Suppressor macrophage treated with lipopolysaccharide for 4 hours (primary cell): ENCODE data around the gene SDK1.
"Not testable (repeated sequence)": the region's sequence is repeated elsewhere in the genome, so short reads cannot be mapped to it uniquely, and the experiment has no call there.

Source experiments
- DNase-seq: peaks from one replicate; pipeline ENCODE4 v3.0.0-alpha.2; 2020

SDK1 gene

DNA sequence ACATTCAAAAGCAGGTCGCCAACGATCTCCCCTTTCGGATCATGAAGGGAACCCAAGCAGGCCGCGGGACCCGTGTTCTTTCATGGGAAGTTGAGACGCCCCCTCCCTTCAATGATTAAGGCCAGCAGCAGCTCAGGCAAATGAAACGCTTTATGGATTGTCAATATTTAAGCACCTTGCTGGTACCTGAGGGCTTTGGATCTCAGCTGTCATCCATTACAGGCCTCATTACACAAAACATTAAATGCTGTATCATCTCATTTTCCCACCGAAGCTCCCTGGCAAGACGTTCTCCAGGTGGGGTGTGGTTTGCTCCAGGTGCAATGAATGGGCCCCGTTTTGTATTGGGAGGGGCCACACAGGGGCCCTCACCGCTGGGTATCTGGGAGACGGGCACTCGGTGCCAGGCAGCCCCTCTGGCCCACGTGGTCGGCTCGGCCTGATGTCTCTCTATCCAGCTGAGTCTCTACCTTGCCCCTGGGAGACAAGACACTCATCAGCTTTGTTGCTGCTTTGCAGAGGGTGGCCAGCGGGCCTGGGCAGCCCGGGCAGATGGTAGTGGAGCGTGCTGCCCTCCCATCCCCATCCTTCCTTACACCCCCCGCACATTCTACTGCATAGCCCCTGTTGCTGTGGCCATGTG is 925.0 kb downstream of the SDK1 start:
- DNase-seq, result no peak

DNA sequence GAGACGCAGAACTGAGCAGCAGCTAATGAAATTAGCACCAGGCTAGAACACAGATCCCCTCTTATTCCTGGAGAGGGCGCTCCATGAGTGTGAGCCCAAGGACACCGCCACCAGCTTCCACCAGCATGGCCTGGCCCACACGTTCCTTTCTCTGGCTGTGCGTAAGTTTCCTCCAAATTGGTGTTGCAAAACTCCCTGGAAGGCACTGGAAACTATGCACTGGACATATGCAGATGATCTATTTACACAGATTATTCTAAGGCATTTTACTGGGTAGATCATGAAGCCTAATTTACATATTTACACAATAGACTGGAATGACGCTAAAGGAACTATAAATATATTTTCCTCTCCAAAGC is 925.5 kb downstream of the SDK1 start:
- no peak for DNase-seq

DNA sequence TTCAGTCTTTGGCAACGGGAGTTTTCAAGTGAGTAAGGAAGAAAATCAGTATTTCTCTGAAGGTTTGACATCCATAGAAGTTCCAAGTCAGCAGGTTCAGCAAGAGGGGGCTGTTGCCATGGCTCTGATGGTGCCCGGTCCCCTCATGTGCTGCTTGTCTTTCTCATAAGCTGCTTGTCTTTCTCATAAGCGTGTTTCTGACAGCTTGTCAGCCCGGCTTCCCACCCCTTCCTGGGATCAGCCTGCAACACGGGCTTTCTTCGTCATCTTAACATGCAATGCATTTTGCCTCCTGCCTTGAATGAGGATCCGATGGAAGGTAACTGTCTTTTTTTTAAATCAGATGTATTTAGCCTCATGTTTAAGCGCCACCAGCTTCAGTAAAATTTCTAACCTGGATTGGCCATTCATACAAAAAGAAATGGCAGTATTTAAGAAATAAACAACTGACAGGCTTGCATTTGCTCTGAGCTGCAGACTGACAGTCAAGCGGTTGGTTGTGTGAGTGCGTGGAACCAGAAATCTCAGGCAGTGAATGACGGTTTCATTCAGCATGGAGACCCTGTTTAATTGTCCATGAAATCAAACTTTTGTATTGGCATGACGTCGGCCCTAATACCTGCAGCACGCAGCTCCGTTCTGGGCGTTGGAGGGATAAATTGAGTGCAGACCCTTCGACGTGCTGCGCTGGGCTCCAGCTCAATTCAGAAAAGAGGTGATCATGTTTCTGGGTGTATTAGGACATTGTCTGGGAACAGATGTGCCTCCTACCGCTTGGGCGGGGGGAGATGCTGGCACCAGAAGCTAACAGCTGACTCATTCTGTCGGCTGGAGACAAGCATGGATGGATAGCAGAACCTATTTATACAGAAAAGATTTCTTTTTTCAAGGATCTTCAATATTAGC is 926.3 kb downstream of the SDK1 start:
- no peak for DNase-seq

DNA sequence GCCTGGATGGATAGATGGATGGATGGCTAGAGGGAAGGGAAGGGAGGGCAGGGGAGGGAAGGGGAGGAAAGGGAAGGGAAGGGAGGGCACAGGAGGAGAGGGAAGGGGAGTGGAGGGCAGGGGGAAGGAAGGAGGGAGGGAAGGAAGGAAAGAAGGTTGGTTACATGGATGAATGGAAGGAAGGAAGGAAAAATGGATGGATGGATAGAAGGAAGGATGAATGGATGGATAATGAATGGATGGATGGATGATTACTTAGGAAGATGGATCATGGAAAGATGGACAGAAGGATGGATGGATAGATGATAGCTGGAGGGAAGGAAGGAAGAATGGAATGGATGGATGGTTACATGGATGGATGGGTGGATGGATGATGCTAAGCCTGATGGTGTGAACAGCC is 929.3 kb downstream of the SDK1 start:
- DNase-seq, result no peak

DNA sequence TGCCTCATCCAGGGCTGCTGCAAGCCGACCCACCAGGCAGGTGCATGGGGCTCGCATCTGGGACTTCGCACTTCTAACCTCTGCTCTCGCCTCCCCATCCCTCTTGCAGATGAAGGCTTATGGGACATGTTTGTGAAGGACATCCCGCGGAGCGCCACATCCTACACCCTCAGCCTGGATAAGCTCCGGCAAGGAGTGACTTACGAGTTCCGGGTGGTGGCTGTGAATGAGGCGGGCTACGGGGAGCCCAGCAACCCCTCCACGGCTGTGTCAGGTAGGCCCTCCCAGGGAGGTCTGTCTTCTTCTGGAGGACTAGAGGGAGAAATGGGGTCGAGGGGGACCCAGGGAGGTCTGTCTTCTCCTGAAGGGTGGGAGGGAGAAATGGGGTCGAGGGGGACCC is 932.1 kb downstream of the SDK1 start:
- no peak for DNase-seq

DNA sequence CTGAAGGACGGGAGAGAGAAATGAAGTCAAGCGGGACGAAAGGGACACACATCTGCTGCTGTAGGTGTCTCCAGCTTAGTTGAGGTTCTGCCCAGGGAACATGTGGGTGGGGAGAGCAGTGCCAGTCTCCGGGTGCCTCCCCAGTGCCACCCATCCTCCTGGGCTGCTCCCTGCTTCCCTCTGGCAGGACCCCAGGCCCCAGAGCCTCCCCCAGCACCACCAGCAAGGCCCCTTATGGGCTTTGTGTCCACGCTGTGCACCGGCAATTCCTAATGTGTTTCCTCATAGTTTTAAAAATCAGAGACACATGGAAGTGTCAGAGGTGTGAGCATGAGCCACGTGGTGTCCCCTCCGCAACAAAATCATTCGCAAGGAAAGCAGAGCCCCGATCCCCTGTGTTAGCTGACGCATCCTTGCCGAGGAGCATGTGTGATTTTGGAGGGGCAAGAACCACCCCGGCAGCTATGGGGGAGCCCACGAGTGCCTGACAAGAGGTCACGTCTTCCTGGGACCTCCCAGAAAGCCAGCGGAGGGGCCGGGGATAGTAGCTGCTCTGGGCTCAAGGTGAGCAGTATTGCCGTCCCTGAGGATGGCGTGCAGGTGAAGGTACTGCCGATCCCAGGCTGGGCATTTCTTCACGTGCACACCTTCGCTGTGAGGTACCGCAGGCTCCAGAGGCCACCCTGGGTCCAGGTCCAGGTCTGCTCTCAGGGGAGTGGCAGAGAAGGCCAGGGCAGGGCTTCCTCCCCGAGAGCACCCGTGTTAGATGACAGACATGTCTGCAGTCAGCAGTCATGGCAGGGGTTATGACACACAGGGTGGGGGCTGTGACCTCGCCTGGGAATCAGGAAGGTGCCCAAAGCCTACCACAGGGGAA is 932.8 kb downstream of the SDK1 start:
- DNase-seq, result no peak

DNA sequence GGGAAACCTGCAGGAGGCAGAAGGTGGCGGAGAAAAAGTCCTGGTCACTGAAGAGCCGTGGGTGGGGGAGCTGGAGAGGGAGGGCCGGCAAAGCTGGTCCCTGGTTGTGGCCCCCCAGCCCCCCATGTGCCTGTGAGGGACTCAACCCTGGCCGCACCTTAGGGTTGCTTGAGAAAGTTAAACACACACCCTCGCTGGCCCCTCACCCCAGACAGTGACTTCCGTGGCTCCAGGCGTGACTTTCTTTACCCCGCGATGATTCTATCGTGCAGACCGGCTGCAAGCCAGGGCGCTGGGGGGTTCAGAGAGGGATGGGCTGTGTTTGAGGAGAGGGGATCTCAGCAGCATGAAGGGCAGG is 933.4 kb downstream of the SDK1 start:
- DNase-seq, result no peak

DNA sequence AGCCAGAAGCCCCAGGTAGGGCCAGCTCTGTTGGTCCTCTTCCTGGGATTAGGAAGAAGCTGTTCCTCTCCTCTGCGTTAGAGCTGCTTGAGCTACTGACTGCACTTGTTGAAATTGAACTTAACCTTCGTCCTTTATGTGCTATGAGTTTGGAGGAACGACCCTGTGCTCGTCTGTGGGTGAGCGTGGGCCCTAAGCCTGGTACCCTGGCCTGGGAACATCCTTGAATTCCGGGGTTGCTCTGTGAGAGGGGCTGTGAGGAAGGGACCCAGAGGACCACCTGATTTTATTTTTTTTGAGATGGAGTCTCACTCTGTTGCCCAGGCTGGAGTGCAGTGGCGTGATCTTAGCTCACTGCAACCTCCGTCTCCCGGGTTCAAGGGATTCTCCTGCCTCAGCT is 933.8 kb downstream of the SDK1 start:
- DNase-seq, result no peak

DNA sequence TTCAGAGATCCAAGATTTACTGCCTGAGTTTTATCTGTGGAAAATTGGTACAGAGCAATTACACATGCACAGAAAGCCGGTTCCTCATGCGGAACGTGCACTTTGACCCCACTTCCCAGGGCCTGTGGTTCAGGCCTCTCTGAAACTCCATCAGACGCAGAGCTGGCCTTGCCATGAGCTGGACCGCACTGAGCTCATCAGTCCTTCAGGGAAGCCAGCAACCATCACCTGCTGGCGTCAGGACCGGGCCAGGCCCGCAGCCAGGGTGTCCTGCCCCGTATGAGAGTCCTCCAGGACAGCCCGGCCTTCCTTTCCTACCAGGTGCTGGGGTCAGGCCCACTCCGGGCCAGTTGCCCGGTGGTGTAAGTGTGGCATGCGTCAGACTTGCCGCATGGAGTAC is 934.5 kb downstream of the SDK1 start:
- no peak for DNase-seq

DNA sequence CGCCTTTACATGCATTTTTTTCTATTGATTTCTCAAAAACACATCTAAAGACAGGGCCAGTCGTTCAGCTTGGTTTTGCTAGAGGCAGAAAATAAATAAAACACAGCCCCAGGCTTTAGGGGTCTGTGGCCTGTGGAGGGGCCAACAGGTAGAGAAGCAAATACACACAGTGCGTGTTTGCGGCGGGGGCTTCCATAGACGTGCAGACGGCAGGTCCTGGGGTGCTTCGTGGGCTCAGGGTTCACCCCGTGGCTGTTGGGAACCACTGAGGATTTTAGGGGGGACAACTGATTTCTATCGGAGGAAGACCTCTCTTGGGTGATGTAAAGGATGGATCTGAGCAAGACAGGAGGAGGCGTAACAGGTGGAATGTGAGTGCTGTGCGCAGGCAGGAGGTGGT is 935.3 kb downstream of the SDK1 start:
- no peak for DNase-seq

DNA sequence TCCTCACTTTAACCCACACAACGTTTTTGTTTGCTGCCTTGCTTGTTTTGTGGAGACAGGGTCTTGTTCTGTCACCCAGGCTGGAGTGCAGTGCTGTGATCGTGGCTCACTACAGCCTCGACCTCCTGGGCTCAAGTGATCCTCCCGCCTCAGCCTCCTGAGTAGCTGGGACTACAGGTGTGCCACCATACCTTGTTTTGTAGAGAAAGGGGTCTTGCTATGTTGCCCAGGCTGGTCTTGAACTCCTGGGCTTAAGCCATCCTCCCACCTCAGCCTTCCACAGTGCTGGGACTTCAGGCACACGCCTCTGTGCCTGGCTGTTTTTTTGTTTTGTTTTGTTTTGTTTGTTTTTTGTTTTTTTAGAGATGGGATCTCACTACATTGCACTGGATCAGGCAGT is 935.8 kb downstream of the SDK1 start:
- not testable (repeated sequence) for DNase-seq

DNA sequence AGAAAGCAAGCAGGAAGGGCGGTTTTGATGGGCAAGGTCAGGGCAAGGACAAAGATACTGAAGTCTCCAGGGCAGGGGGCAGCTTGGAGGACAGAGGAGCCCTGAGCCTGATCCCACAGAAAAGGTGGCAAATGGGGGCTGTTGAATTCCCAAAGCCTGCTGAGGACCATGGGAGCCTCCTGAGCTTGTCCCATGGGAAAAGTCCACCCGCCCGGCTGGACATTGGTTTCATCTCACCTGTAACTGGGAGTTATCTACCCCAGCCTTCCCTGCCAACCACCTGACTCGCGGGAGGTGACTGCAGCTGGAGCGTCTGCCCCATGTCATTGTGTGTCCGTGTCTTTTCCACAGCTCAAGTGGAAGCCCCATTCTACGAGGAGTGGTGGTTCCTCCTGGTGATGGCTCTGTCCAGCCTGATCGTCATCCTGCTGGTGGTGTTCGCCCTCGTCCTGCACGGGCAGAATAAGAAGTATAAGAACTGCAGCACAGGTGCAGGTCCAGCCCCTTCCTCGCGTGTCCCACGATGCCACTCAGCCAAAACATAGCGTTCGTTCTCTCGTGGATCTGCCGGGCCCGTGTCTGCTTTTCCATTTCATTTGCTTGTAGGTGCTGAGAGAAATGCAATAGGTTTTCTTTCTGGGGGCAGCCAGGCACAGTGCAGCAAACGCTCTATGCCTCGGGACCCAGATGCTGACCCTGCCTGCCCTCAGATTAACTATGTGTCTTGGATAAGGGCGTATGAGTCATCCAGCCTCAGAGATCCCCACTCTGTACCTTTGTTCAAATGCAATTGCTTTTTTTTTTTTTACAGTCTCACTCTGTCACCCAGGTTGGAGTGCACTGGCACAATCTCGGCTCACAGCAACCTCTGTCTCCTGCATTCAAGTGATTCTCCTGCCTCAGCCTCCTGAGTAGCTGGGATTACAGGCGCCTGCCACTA is 936.5 kb downstream of the SDK1 start:
- no peak for DNase-seq

DNA sequence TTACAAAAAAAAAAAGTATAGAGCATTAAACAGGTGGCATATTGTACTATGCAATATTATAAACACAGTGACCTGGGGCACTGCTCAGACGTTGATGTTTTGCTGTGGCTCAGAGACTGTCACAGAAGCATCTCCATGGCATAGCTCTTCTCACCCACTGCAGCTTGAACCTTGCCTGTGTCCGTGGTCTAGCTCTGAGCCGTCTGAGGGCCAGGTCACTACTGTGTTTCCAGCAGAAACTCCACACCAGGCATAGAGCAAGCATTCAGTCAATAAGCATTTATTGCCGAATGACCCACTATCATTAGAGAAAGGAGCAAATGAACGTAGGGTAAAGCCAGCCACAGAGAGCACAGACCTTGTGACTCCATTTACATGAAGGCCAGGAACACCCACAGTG is 937.8 kb downstream of the SDK1 start:
- DNase-seq, result no peak

DNA sequence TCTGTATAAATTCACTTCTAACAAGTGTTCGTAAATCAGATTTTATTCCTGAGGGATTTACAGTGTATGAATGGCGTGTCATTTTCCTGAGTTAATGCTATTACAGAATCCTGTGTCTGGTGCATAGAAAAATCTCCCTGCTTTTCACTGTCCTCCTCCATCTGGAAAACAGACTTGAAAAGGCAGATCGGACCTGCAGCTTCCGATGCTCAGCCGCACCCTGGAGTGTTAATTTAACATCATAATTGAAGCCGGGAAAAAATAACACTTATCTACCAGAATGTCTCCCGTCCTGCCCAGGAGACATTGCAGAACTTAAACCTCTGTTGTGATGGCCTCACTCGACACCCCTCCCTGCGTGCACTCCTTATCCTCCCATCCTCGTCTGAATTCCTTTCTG is 939.0 kb downstream of the SDK1 start:
- DNase-seq, result no peak

DNA sequence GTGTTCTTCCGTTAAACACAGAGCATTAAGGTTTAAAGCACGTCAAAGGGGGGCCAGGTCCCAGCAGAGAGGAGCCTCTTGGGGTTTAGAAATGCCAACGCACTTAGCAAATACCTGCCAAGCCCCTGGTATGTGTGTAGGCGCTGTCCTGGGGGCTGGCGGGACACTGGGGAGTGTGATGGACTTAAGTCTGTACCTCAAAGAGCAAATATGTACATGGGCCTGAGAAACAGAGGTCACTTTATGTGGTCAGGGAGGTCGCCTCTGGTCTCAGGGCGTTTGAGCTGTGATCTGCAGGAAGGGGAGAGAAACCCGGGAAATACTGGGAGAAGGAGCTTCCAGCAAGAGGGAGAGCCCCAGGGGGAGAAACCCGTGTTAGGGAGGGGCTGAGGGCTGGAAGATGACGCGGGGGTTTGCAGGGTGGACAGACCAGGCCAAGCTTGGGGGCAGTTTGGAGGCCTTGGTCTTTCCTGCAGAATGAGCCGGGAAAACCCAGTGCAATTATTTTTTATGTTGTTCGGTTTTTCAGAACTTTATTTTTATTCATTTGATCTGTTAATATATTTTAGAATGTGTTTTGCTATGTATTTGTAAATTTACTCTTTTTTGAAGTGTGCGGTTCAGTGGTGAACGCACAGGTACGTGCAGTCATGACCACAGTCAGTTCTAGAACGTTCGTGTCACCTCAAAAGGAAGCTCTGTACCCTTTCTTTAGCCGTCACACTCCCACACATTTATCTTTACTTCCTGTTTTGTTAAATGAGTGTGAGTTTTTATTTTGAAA is 939.7 kb downstream of the SDK1 start:
- no peak for DNase-seq

DNA sequence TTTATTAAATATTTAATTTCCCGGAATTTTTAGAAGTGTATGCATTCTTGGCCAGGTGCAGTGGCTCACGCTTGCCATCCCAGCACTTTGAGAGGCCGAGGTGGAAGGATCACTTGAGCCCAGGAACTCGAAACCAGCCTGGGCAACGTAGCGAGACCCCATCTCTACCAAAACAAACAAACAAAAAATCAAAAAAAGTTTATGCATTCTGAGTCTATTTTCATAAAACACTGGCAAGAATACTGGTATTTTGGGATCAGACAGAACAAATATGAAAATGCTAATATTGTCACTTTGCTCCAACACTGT is 940.2 kb downstream of the SDK1 start:
- no peak for DNase-seq

DNA sequence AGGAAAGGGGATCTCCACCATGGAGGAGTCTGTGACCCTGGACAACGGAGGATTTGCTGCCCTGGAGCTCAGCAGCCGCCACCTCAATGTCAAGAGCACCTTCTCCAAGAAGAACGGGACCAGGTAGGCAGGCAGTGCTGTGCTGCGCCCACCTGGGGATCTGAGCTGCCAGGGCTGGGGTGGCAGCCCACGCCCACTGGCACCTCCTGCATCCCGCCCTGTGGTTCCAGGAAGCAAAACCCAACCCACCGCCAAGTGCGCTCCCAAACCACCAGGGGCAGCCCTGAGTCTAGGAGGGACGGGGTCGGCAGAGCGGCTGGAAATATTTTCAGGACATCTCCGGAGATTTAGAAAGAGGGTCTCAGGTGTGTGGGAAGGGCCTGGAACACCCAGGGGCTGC is 940.7 kb downstream of the SDK1 start:
- no peak for DNase-seq

DNA sequence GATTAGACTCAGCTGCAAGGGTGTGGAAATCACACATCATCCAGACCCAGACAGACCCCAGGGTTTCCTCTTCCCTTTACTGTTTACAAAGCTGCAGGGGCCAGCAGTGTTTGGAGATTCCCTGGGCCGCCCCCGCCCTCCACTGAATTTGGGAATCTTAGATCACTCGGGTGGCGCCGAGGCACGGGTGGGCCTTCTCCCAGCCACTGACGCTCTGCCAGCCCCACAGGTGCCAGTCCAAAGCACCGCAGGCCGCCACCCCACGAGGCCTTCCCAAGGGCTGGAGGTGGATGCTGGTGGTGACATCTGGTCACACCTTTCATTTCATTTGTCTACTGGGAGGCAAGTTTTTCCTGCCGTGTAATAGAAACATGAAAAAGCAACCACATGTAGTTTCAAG is 941.7 kb downstream of the SDK1 start:
- no peak for DNase-seq

DNA sequence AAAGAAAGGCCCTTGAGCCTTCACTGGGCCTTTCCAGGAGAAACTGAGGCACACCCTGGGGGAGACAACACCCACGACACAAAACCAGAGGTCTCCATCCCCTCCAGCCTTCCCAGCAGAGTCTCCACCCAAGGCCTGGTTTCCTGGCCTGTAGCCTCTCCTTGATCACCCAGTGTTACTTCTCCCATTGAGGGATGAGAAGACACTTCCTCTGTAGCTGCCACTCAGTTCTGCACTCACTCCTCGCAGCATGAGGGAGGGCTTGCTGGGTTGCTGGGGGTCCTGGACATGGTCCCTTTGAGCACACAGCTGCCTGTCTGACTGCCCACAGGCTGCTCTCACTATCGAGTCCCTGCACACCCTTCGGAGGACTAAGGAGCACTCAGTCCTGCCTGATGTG is 943.0 kb downstream of the SDK1 start:
- DNase-seq, result no peak

DNA sequence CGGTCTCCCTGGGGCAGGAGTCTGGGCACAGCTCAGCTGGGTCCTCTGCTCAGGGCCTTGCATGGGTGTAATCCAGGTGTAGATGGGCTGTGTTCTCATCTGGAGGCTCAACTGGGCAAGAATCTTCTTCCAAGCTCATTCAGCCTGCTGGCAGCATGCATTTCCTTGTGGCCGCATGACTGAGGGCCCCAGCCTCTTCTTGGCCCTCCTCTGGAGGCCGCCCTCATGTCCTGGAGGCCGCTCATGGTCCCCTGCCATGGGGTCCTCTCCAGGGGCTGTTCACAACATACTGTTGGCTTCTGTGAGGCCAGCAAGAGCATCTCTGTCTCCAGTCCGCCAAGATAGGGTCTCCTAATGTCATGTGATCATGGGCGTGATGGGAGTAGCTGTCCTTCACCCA is 943.6 kb downstream of the SDK1 start:
- DNase-seq, result no peak

DNA sequence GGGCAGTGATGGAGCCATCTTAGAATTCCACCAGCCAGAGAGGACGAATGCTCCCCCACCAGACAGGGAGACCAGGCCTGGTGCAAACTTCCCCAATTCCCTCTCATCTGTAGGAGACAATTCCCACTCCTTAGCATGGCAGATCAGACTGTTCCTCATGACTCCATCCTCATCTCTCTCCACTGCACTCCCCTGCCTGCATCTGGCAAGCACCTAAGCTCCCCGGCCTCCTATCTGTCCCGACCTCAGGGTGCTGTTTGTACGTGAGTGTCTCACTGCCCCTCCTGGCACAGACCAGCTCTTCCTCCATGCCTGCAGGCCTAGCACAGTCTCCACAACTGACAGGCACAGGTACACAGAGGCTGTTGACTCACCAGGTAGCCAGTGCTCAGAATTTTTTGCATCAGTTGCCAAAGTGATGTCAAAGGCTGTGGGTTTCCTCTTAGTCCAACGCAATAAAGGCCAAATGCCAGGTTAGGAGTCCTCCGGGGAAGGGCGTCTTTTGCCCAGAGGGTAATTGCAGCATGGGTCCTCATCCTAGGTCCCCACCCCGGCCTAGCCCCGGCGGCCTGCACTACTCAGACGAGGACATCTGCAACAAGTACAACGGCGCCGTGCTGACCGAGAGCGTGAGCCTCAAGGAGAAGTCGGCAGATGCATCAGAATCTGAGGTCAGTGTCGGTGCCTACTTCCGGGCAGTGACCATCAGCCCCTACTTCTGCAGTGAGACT is 944.2 kb downstream of the SDK1 start:
- no peak for DNase-seq
